Large intestine (tissue), 3 donors: ENCODE measurements around the gene CAMK2D. TPM values are rescaled to one million over a fixed set of nuclear protein-coding genes. Genes with fewer than 3 reads are reported as not detected.

ENCODE experiments used
- DNase-seq, 2 donors: peaks; one replicate each; pipeline versions ENCODE4 v3.0.0 to v3.0.0-alpha.2; 2013
- H3K27ac ChIP-seq: one replicate; pipeline ENCODE4 v1.5.1; 2013; ENCODE audit warnings: low read length
- H3K27me3 ChIP-seq: 2 replicates; pipeline ENCODE4 v1.6.1; 2013; ENCODE audit warnings: low read length; ENCODE audit not compliant: control insufficient read depth, insufficient read depth
- H3K36me3 ChIP-seq: 2 replicates; pipeline ENCODE4 v1.6.1; 2013; ENCODE audit warnings: low read length; ENCODE audit not compliant: control insufficient read depth, insufficient read depth
- H3K4me1 ChIP-seq: one replicate; pipeline ENCODE4 v1.6.1; 2013; ENCODE audit warnings: low read length; ENCODE audit not compliant: control insufficient read depth, insufficient read depth
- H3K4me3 ChIP-seq: one replicate; pipeline ENCODE4 v1.5.1; 2013; ENCODE audit warnings: low read length
- H3K9me3 ChIP-seq: one replicate; pipeline ENCODE4 v1.6.1; 2013; ENCODE audit warnings: mild to moderate bottlenecking, low read depth, low read length, moderate library complexity; ENCODE audit not compliant: control insufficient read depth
- WGBS: methylation state at CpG from one replicate; pipeline ENCODE4 v1.1.5; 2013; ENCODE audit warnings: low lambda C conversion rate; ENCODE audit not compliant: insufficient coverage; 5-methylcytosine and 5-hydroxymethylcytosine counted together
- polyA plus RNA-seq: library from polyadenylated mRNA; unstranded; fragments of 120-200 nt; gene quantifications from one replicate; pipeline ENCODE4 v1.2.1, GENCODE V29; 2013

Gene CAMK2D
- polyA plus RNA-seq, 1 donor: 67.7 TPM

- Histone ChIP-seq H3K4me3 (no peak overlapping the region), H3K9me3 (no peaks in the 10 kb centered on the region), H3K36me3 (peaks cover 3% of the 10 kb centered on the region), H3K27me3 (no peaks in the 10 kb centered on the region), H3K27ac (no peak overlapping the region), H3K4me1 (no peaks in the 10 kb centered on the region)
- no CpG with 5 or more reads among the region's 2 CpGs for WGBS
- DNase-seq: no peak
Measured at GRCh38 chr4:113594231-113594556, 167.3 kb downstream of the CAMK2D start.

GRCh38 chr4:113593400-113594230 lies 167.9 kb downstream of the CAMK2D start:
- Histone ChIP-seq H3K9me3 (no peaks in the 10 kb centered on the region), H3K4me1 (no peaks in the 10 kb centered on the region), H3K4me3 (no peak overlapping the region), H3K27ac (no peak overlapping the region), H3K27me3 (no peaks in the 10 kb centered on the region), H3K36me3 (peaks cover 3% of the 10 kb centered on the region)
- no CpG with 5 or more reads among the region's 1 CpG for WGBS
- DNase-seq: no peak

GRCh38 chr4:113591982-113592381 lies 169.6 kb downstream of the CAMK2D start:
- Histone ChIP-seq H3K9me3 (no peaks in the 10 kb centered on the region), H3K4me3 (no peak overlapping the region), H3K27ac (no peak overlapping the region), H3K36me3 (peaks cover 3% of the 10 kb centered on the region), H3K4me1 (no peaks in the 10 kb centered on the region), H3K27me3 (no peaks in the 10 kb centered on the region)
- no peak for DNase-seq
- WGBS: no CpG with 5 or more reads among the region's 1 CpG

GRCh38 chr4:113588895-113589668 lies 172.5 kb downstream of the CAMK2D start:
- no peak overlapping the region for H3K4me3 ChIP-seq
- no peak for DNase-seq
- no peaks in the 10 kb centered on the region for H3K27me3 ChIP-seq
- peaks cover 7% of the 10 kb centered on the region for H3K4me1 ChIP-seq
- WGBS: 94% methylated on average over 3 of the region's 4 CpGs
- no peak overlapping the region for H3K27ac ChIP-seq
- H3K36me3 ChIP-seq: no peaks in the 10 kb centered on the region
- no peaks in the 10 kb centered on the region for H3K9me3 ChIP-seq

- 93% methylated on average over 2 of the region's 4 CpGs for WGBS
- Histone ChIP-seq H3K27me3 (no peaks in the 10 kb centered on the region), H3K36me3 (no peaks in the 10 kb centered on the region), H3K27ac (no peak overlapping the region), H3K4me3 (no peak overlapping the region), H3K9me3 (no peaks in the 10 kb centered on the region), H3K4me1 (peaks cover 7% of the 10 kb centered on the region)
- DNase-seq: no peak
Measured at GRCh38 chr4:113587640-113588275, 173.8 kb downstream of the CAMK2D start.

GRCh38 chr4:113587156-113587555 lies 174.4 kb downstream of the CAMK2D start:
- peaks cover 7% of the 10 kb centered on the region for H3K4me1 ChIP-seq
- no peaks in the 10 kb centered on the region for H3K9me3 ChIP-seq
- no peak overlapping the region for H3K27ac ChIP-seq
- no peak for DNase-seq
- H3K27me3 ChIP-seq: no peaks in the 10 kb centered on the region
- WGBS: 92% methylated on average over 2 of the region's 2 CpGs
- H3K4me3 ChIP-seq: no peak overlapping the region
- no peaks in the 10 kb centered on the region for H3K36me3 ChIP-seq

GRCh38 chr4:113586072-113586471 lies 175.5 kb downstream of the CAMK2D start:
- DNase-seq: no peak
- Histone ChIP-seq H3K27ac (no peak overlapping the region), H3K4me1 (peaks cover 7% of the 10 kb centered on the region), H3K36me3 (no peaks in the 10 kb centered on the region), H3K9me3 (no peaks in the 10 kb centered on the region), H3K4me3 (no peak overlapping the region), H3K27me3 (no peaks in the 10 kb centered on the region)

GRCh38 chr4:113584407-113585150 lies 177.0 kb downstream of the CAMK2D start:
- H3K4me1 ChIP-seq: peaks cover 7% of the 10 kb centered on the region
- no CpG with 5 or more reads among the region's 4 CpGs for WGBS
- no peak overlapping the region for H3K4me3 ChIP-seq
- no peaks in the 10 kb centered on the region for H3K9me3 ChIP-seq
- H3K27me3 ChIP-seq: no peaks in the 10 kb centered on the region
- H3K27ac ChIP-seq: peak overlapping the region; percentile 16
- peak; percentile 17 to 48 for DNase-seq
- no peaks in the 10 kb centered on the region for H3K36me3 ChIP-seq

GRCh38 chr4:113582737-113583136 lies 178.8 kb downstream of the CAMK2D start:
- Histone ChIP-seq H3K9me3 (no peaks in the 10 kb centered on the region), H3K36me3 (no peaks in the 10 kb centered on the region), H3K4me1 (peaks cover 7% of the 10 kb centered on the region), H3K4me3 (no peak overlapping the region), H3K27ac (no peak overlapping the region), H3K27me3 (no peaks in the 10 kb centered on the region)
- no CpG with 5 or more reads among the region's 4 CpGs for WGBS
- DNase-seq: no peak

GRCh38 chr4:113579360-113579759 lies 182.2 kb downstream of the CAMK2D start:
- DNase-seq: no peak
- no peak overlapping the region for H3K4me3 ChIP-seq
- peaks cover 7% of the 10 kb centered on the region for H3K4me1 ChIP-seq
- no peaks in the 10 kb centered on the region for H3K9me3 ChIP-seq
- H3K27ac ChIP-seq: no peak overlapping the region
- whole genome bisulfite sequencing: 100% methylated on average over 1 of the region's 1 CpG
- H3K27me3 ChIP-seq: no peaks in the 10 kb centered on the region
- no peaks in the 10 kb centered on the region for H3K36me3 ChIP-seq
